ENCODE measurements around the gene OR2G3. TPM values are rescaled to one million over a fixed set of nuclear protein-coding genes. Genes with fewer than 3 reads are reported as not detected.

The OR2G3 gene
- total and polyA plus RNA-seq, 2 experiments from 2014 or later = not detected

GRCh38 chr1:247576514-247576913 is 28.9 kb upstream of the OR2G3 start:
- H3K27ac Mint-ChIP-seq = no peak overlapping the region
- DNase-seq (ENCODE audit: low spot score) = peak; percentile 46
- no peaks in the 10 kb centered on the region for H3F3A ChIP-seq (replicated peaks; ENCODE audit: low read depth)
- H3K4me3 ChIP-seq = no peak overlapping the region
- no peaks in the 10 kb centered on the region for H4K20me1 ChIP-seq (replicated peaks; ENCODE audit: insufficient read depth)
- H3K27ac ChIP-seq (ENCODE audit: low read depth) = no peak overlapping the region
- no peaks in the 10 kb centered on the region for H3K27me3 Mint-ChIP-seq (ENCODE audit: insufficient read depth, low read depth, poor library complexity)
- no peak overlapping the region for H3K4me3 Mint-ChIP-seq
- peaks cover 12% of the 10 kb centered on the region; the same call in 1 of the 2 replicates for H3K9me2 ChIP-seq (ENCODE audit: insufficient read depth)
- H3K9me3 Mint-ChIP-seq = peaks cover 3% of the 10 kb centered on the region; the same call in 2 of the 3 replicates
- H3K36me3 Mint-ChIP-seq (ENCODE audit: low read depth) = no peaks in the 10 kb centered on the region; the same call in 2 of the 3 replicates
- no peak for TF ChIP-seq ETS1 (IDR thresholded peaks at IDR 0.05)
- TF ChIP-seq, protein P1, sequence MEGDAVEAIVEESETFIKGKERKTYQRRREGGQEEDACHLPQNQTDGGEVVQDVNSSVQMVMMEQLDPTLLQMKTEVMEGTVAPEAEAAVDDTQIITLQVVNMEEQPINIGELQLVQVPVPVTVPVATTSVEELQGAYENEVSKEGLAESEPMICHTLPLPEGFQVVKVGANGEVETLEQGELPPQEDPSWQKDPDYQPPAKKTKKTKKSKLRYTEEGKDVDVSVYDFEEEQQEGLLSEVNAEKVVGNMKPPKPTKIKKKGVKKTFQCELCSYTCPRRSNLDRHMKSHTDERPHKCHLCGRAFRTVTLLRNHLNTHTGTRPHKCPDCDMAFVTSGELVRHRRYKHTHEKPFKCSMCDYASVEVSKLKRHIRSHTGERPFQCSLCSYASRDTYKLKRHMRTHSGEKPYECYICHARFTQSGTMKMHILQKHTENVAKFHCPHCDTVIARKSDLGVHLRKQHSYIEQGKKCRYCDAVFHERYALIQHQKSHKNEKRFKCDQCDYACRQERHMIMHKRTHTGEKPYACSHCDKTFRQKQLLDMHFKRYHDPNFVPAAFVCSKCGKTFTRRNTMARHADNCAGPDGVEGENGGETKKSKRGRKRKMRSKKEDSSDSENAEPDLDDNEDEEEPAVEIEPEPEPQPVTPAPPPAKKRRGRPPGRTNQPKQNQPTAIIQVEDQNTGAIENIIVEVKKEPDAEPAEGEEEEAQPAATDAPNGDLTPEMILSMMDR (conservative IDR thresholded peaks at IDR 0.05; ENCODE audit: low read depth in 2 of 2) = peak; percentile 60 to 69
- no peak overlapping the region for H3K4me2 ChIP-seq
- no peak overlapping the region for H2AFZ ChIP-seq
- no peaks in the 10 kb centered on the region for H3K4me1 ChIP-seq (ENCODE audit: insufficient read depth)
- no peaks in the 10 kb centered on the region for H3K36me3 ChIP-seq (ENCODE audit: insufficient read depth)
- no peaks in the 10 kb centered on the region; the same call in 2 of the 3 replicates for H3K4me1 Mint-ChIP-seq
- no peak for ATAC-seq
- no peaks in the 10 kb centered on the region for H3K79me2 ChIP-seq (replicated peaks; ENCODE audit: insufficient read depth)
- H3K27me3 ChIP-seq (ENCODE audit: insufficient read depth) = no peaks in the 10 kb centered on the region

DNA sequence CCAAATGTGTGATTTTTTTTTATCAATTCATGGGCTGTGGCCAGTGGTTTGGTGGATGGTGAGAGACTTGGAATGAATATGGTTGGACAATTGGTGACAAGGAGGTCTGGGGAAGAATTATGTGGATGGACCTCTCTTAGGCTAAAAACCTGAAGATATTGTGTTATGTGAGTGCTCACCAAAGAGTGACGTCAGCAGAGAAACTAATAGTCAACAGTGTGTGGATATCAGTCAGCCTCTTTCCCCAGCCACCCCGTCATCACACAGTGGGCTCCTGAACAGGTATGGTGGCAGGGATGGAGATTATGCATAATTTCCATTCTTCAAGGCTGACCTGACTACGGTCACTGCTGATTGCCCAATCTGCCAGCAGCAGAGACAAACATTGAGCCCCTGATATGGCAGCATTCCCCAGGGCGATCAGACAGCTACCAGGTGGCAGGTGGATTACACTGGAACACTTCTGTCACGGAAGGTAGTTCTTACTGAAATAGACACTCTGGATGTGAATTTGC is 26.4 kb upstream of the OR2G3 start:
- Histone ChIP-seq H3K79me2 (replicated peaks; ENCODE audit: insufficient read depth) (no peaks in the 10 kb centered on the region), H3K4me2 (no peak overlapping the region), H3K4me1 (ENCODE audit: insufficient read depth) (no peaks in the 10 kb centered on the region), H4K20me1 (replicated peaks; ENCODE audit: insufficient read depth) (no peaks in the 10 kb centered on the region), H2AFZ (no peak overlapping the region), H3F3A (replicated peaks; ENCODE audit: low read depth) (no peaks in the 10 kb centered on the region), H3K36me3 (ENCODE audit: insufficient read depth) (no peaks in the 10 kb centered on the region), H3K4me3 (no peak overlapping the region), H3K9me2 (ENCODE audit: insufficient read depth) (peaks cover 5% of the 10 kb centered on the region; the same call in 1 of the 2 replicates), H3K27ac (ENCODE audit: low read depth) (no peak overlapping the region), H3K27me3 (ENCODE audit: insufficient read depth) (no peaks in the 10 kb centered on the region)
- Mint-ChIP-seq H3K27ac (peak overlapping the region; percentile 37; the same call in 1 of the 2 replicates), H3K27me3 (ENCODE audit: insufficient read depth, low read depth, poor library complexity) (no peaks in the 10 kb centered on the region), H3K4me1 (no peaks in the 10 kb centered on the region), H3K36me3 (ENCODE audit: low read depth) (no peaks in the 10 kb centered on the region), H3K4me3 (no peak overlapping the region), H3K9me3 (no peaks in the 10 kb centered on the region)
- ATAC-seq (no peak), DNase-seq (ENCODE audit: low spot score) (no peak)
- TF ChIP-seq EZH2phosphoT487 (IDR thresholded peaks at IDR 0.05; ENCODE audit: unreplicated experiment) (no peak), REST (IDR thresholded peaks at IDR 0.05; ENCODE audit: unreplicated experiment) (no peak), EZH2 (IDR thresholded peaks at IDR 0.05; ENCODE audit: low read depth, unreplicated experiment) (no peak), ZNF114 (CRISPR knock-in tag; IDR thresholded peaks at IDR 0.05) (no peak), NANOG (IDR thresholded peaks at IDR 0.05; ENCODE audit: borderline replicate concordance) (no peak), ZNF331 (CRISPR knock-in tag; IDR thresholded peaks at IDR 0.05; ENCODE audit: low read depth) (no peak)
- TF ChIP-seq, protein P2, sequence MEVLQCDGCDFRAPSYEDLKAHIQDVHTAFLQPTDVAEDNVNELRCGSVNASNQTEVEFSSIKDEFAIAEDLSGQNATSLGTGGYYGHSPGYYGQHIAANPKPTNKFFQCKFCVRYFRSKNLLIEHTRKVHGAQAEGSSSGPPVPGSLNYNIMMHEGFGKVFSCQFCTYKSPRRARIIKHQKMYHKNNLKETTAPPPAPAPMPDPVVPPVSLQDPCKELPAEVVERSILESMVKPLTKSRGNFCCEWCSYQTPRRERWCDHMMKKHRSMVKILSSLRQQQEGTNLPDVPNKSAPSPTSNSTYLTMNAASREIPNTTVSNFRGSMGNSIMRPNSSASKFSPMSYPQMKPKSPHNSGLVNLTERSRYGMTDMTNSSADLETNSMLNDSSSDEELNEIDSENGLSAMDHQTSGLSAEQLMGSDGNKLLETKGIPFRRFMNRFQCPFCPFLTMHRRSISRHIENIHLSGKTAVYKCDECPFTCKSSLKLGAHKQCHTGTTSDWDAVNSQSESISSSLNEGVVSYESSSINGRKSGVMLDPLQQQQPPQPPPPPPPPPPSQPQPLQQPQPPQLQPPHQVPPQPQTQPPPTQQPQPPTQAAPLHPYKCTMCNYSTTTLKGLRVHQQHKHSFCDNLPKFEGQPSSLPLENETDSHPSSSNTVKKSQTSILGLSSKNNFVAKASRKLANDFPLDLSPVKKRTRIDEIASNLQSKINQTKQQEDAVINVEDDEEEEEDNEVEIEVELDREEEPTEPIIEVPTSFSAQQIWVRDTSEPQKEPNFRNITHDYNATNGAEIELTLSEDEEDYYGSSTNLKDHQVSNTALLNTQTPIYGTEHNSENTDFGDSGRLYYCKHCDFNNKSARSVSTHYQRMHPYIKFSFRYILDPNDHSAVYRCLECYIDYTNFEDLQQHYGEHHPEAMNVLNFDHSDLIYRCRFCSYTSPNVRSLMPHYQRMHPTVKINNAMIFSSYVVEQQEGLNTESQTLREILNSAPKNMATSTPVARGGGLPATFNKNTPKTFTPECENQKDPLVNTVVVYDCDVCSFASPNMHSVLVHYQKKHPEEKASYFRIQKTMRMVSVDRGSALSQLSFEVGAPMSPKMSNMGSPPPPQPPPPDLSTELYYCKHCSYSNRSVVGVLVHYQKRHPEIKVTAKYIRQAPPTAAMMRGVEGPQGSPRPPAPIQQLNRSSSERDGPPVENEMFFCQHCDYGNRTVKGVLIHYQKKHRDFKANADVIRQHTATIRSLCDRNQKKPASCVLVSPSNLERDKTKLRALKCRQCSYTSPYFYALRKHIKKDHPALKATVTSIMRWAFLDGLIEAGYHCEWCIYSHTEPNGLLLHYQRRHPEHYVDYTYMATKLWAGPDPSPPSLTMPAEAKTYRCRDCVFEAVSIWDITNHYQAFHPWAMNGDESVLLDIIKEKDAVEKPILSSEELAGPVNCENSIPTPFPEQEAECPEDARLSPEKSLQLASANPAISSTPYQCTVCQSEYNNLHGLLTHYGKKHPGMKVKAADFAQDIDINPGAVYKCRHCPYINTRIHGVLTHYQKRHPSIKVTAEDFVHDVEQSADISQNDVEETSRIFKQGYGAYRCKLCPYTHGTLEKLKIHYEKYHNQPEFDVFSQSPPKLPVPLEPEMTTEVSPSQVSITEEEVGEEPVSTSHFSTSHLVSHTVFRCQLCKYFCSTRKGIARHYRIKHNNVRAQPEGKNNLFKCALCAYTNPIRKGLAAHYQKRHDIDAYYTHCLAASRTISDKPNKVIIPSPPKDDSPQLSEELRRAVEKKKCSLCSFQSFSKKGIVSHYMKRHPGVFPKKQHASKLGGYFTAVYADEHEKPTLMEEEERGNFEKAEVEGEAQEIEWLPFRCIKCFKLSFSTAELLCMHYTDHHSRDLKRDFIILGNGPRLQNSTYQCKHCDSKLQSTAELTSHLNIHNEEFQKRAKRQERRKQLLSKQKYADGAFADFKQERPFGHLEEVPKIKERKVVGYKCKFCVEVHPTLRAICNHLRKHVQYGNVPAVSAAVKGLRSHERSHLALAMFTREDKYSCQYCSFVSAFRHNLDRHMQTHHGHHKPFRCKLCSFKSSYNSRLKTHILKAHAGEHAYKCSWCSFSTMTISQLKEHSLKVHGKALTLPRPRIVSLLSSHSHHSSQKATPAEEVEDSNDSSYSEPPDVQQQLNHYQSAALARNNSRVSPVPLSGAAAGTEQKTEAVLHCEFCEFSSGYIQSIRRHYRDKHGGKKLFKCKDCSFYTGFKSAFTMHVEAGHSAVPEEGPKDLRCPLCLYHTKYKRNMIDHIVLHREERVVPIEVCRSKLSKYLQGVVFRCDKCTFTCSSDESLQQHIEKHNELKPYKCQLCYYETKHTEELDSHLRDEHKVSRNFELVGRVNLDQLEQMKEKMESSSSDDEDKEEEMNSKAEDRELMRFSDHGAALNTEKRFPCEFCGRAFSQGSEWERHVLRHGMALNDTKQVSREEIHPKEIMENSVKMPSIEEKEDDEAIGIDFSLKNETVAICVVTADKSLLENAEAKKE (CRISPR knock-in tag; IDR thresholded peaks at IDR 0.05) = no peak

Measured in GM23338 (cell line).